ENCODE data around the gene EZR.

GRCh38 chr6:158760618-158761250 lies 58.4 kb downstream of the EZR start:
- TF ChIP-seq POLR2A (IDR thresholded peaks at IDR 0.05; ENCODE audit: low read depth, low read length) (no peak), POLR2AphosphoS5 (IDR thresholded peaks at IDR 0.05; ENCODE audit: low read depth, low read length) (no peak), POU2F2 (IDR thresholded peaks at IDR 0.05; ENCODE audit: low read depth, low read length) (no peak), TAF1 (IDR thresholded peaks at IDR 0.05; ENCODE audit: low read depth, low read length) (no peak)
